Ishikawa (cell line): ENCODE data around the gene GAS5.

Experiments used
- CEBPB ChIP-seq: IDR thresholded peaks from 2 replicates; pipeline ENCODE4 v1.6.1; 2012
- CREB1 ChIP-seq: IDR thresholded peaks from 2 replicates; pipeline ENCODE4 v1.6.1; 2012; ENCODE audit warnings: low read depth
- EGR1 ChIP-seq: IDR thresholded peaks from 2 replicates; pipeline ENCODE4 v1.6.1; 2012
- EP300 ChIP-seq: IDR thresholded peaks from 2 replicates; pipeline ENCODE4 v1.6.1; 2012; ENCODE audit warnings: borderline replicate concordance
- FOXM1 ChIP-seq: IDR thresholded peaks from 2 replicates; pipeline ENCODE4 v1.6.1; 2012; ENCODE audit warnings: low read depth, borderline replicate concordance
- MAX ChIP-seq: IDR thresholded peaks from 2 replicates; pipeline ENCODE4 v1.6.1; 2012
- NFIC ChIP-seq: IDR thresholded peaks from 2 replicates; pipeline ENCODE4 v1.6.1; 2012
- RAD21 ChIP-seq: IDR thresholded peaks from 2 replicates; pipeline ENCODE4 v1.6.1; 2012; ENCODE audit warnings: low read depth
- REST ChIP-seq: IDR thresholded peaks from 2 replicates; pipeline ENCODE4 v1.6.1; 2012; ENCODE audit warnings: low read depth, mild to moderate bottlenecking
- TAF1 ChIP-seq: IDR thresholded peaks from 2 replicates; pipeline ENCODE4 v1.6.1; 2012; ENCODE audit warnings: low read depth, mild to moderate bottlenecking
- TCF12 ChIP-seq: IDR thresholded peaks from 2 replicates; pipeline ENCODE4 v1.6.1; 2012; ENCODE audit warnings: low read depth
- TEAD4 ChIP-seq: IDR thresholded peaks from 2 replicates; pipeline ENCODE4 v1.6.1; 2012
- USF1 ChIP-seq: IDR thresholded peaks from 2 replicates; pipeline ENCODE4 v1.6.1; 2012
- YY1 ChIP-seq: IDR thresholded peaks from 2 replicates; pipeline ENCODE4 v1.6.1; 2012; ENCODE audit warnings: low read depth
- ZBTB7A ChIP-seq: IDR thresholded peaks from 2 replicates; pipeline ENCODE4 v1.6.1; 2012; ENCODE audit warnings: low read depth

Gene GAS5

GRCh38 chr1:173857363-173857917 is 10.3 kb downstream of the GAS5 start:
- TF ChIP-seq RAD21 (no peak), REST (no peak), FOXM1 (no peak), EP300 (no peak), USF1 (no peak), TEAD4 (no peak), TCF12 (no peak), YY1 (no peak), CREB1 (no peak), EGR1 (no peak), CEBPB (no peak), MAX (no peak), TAF1 (no peak), ZBTB7A (no peak), NFIC (no peak)

GRCh38 chr1:173856903-173857302 is 10.9 kb downstream of the GAS5 start:
- TF ChIP-seq NFIC (no peak), RAD21 (no peak), FOXM1 (no peak), ZBTB7A (no peak), MAX (no peak), YY1 (no peak), EGR1 (no peak), CREB1 (no peak), TAF1 (no peak), USF1 (no peak), EP300 (no peak), TEAD4 (no peak), TCF12 (no peak), REST (no peak), CEBPB (no peak)

- TF ChIP-seq TEAD4: no peak
- TF ChIP-seq USF1: no peak
- no peak for TF ChIP-seq TAF1
- TF ChIP-seq YY1: no peak
- no peak for TF ChIP-seq EGR1
- no peak for TF ChIP-seq REST
Measured at GRCh38 chr1:173856014-173856413, 11.8 kb downstream of the GAS5 start.

GRCh38 chr1:173853074-173853473 is 14.7 kb downstream of the GAS5 start:
- TF ChIP-seq TCF12 (no peak), REST (no peak), RAD21 (no peak)
